ENCODE measurements around the gene CLNK. TPM values are rescaled to one million over a fixed set of nuclear protein-coding genes. Genes with fewer than 3 reads are reported as not detected.

The CLNK gene
- total RNA-seq, 1 experiment from 2014 or later, result not detected

DNA sequence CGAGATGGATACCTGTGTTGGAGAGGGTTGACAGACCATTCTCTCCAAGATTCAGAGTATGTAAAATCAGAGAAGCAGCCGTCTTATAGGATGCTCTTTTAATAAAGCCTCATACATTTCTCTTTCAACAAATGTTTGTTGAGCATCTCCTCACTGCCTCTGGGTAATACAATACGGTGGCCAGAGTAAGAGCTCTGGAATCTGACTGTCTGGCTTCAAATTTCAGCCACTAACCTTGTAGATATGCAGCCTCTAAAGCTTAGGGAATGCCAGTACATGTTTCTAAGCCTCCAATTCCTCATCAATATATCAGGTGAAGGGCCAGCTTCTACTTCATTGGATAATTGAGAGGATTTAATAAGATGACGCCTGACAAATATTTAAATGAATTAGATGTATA is 61.3 kb downstream of the CLNK start:
- no peak overlapping the region for H2BK5ac ChIP-seq (ENCODE audit: insufficient read length, low read length)
- H3K4me1 ChIP-seq (ENCODE audit: insufficient read depth, low read length), result no peaks in the 10 kb centered on the region
- TF ChIP-seq, protein P1, sequence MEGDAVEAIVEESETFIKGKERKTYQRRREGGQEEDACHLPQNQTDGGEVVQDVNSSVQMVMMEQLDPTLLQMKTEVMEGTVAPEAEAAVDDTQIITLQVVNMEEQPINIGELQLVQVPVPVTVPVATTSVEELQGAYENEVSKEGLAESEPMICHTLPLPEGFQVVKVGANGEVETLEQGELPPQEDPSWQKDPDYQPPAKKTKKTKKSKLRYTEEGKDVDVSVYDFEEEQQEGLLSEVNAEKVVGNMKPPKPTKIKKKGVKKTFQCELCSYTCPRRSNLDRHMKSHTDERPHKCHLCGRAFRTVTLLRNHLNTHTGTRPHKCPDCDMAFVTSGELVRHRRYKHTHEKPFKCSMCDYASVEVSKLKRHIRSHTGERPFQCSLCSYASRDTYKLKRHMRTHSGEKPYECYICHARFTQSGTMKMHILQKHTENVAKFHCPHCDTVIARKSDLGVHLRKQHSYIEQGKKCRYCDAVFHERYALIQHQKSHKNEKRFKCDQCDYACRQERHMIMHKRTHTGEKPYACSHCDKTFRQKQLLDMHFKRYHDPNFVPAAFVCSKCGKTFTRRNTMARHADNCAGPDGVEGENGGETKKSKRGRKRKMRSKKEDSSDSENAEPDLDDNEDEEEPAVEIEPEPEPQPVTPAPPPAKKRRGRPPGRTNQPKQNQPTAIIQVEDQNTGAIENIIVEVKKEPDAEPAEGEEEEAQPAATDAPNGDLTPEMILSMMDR (conservative IDR thresholded peaks at IDR 0.05), result no peak
- no peak overlapping the region for H2BK12ac ChIP-seq (ENCODE audit: insufficient read length, low read depth, low read length)
- H3K27me3 ChIP-seq (ENCODE audit: insufficient read depth, low read length), result no peaks in the 10 kb centered on the region
- no peak overlapping the region for H3K27ac ChIP-seq (ENCODE audit: insufficient read length, low read depth, low read length)
- Mint-ChIP-seq H3K27ac (no peak overlapping the region), H3K36me3 (ENCODE audit: insufficient read depth in 1 of 3, low read depth in 3 of 3) (no peaks in the 10 kb centered on the region; a peak in 1 of 7 replicates), H3K4me1 (no peaks in the 10 kb centered on the region), H3K9me3 (no peaks in the 10 kb centered on the region), H3K4me3 (no peak overlapping the region), H3K27me3 (ENCODE audit: low read depth) (no peaks in the 10 kb centered on the region; the same call in 1 of the 2 replicates)
- no peak overlapping the region for H3K4ac ChIP-seq (ENCODE audit: low read depth, low read length)
- no peak overlapping the region for H3K14ac ChIP-seq (ENCODE audit: insufficient read depth, low read length)
- H3K56ac ChIP-seq (ENCODE audit: insufficient read length, low read depth, low read length), result no peak overlapping the region
- H3T11ph ChIP-seq (ENCODE audit: low read length), result no peak overlapping the region
- H2AK5ac ChIP-seq (ENCODE audit: insufficient read length, low read length), result no peak overlapping the region
- H3K23me2 ChIP-seq (ENCODE audit: insufficient read length, low read depth, low read length, poor library complexity, severe bottlenecking), result no peaks in the 10 kb centered on the region
- DNase-seq, result no peak
- no CpG with 5 or more reads among the region's 4 CpGs for WGBS (ENCODE audit: extremely low coverage, insufficient read length, low lambda C conversion rate)
- H3K9me3 ChIP-seq (ENCODE audit: control insufficient read depth, low read depth, low read length), result no peaks in the 10 kb centered on the region
- H2BK20ac ChIP-seq (ENCODE audit: low read depth, low read length, poor library complexity, severe bottlenecking), result no peak overlapping the region
- H4K91ac ChIP-seq (ENCODE audit: insufficient read length, low read depth, low read length), result no peak overlapping the region
- no peak overlapping the region for H4K5ac ChIP-seq (ENCODE audit: insufficient read length, low read depth, low read length)
- no peak overlapping the region for H2BK15ac ChIP-seq (ENCODE audit: low read depth, low read length)
- no peak overlapping the region for H3K23ac ChIP-seq (ENCODE audit: insufficient read length, low read depth, low read length)
- H2BK120ac ChIP-seq (ENCODE audit: low read depth, low read length, poor library complexity, severe bottlenecking), result no peak overlapping the region
- H4K20me1 ChIP-seq (ENCODE audit: control insufficient read depth, insufficient read depth, insufficient read length), result no peaks in the 10 kb centered on the region
- H4K8ac ChIP-seq (replicated peaks; ENCODE audit: insufficient read length, low read depth, low read length), result no peak overlapping the region
- no peak overlapping the region for H3K9ac ChIP-seq (ENCODE audit: extremely low read depth, insufficient read length, low read length)
- no peak overlapping the region for H2AFZ ChIP-seq (ENCODE audit: low read length)
- no peaks in the 10 kb centered on the region for H3K79me2 ChIP-seq (ENCODE audit: insufficient read depth, low read length)
- H3K79me1 ChIP-seq (ENCODE audit: insufficient read depth, low read depth, low read length, poor library complexity, severe bottlenecking), result no peaks in the 10 kb centered on the region
- no peak overlapping the region for H3K18ac ChIP-seq (ENCODE audit: insufficient read length, low read depth, low read length)
- no peak overlapping the region for H3K4me2 ChIP-seq (ENCODE audit: insufficient read depth, insufficient read length, low read length)

All from H9 (cell line).